CD4-positive, alpha-beta T cell treated with Interleukin-17A for 1 hour (primary cell): Measurements from ENCODE around the gene LAMP1.
"Not testable (repeated sequence)": the region's sequence is repeated elsewhere in the genome, so short reads cannot be mapped to it uniquely, and the experiment has no call there.

Source experiments
- DNase-seq: peaks from one replicate; pipeline ENCODE4 v3.0.0-alpha.2; 2020

The LAMP1 gene

GRCh38 chr13:113298043-113298945 lies 1.3 kb downstream of the LAMP1 start:
- DNase-seq, result no peak

- DNase-seq, result no peak
These were observed 2.9 kb downstream of the LAMP1 start for GRCh38 chr13:113299951-113300350.

- no peak for DNase-seq
These were observed 5.9 kb downstream of the LAMP1 start for GRCh38 chr13:113302986-113303385.

- no peak for DNase-seq
These were observed 7.1 kb downstream of the LAMP1 start for GRCh38 chr13:113304121-113304520.

- no peak for DNase-seq
These were observed 8.2 kb downstream of the LAMP1 start for GRCh38 chr13:113305208-113305607.

- DNase-seq, result no peak
These were observed 10.5 kb downstream of the LAMP1 start for GRCh38 chr13:113307491-113307890.

GRCh38 chr13:113309473-113309872 lies 12.4 kb downstream of the LAMP1 start:
- DNase-seq, result no peak

- DNase-seq, result not testable (repeated sequence)
These were observed 17.1 kb downstream of the LAMP1 start for GRCh38 chr13:113314112-113314511.

- DNase-seq, result not testable (repeated sequence)
These were observed 17.9 kb downstream of the LAMP1 start for GRCh38 chr13:113314895-113315470.

GRCh38 chr13:113315992-113316391 lies 19.0 kb downstream of the LAMP1 start:
- no peak for DNase-seq

GRCh38 chr13:113317031-113317430 lies 20.0 kb downstream of the LAMP1 start:
- no peak for DNase-seq

GRCh38 chr13:113318956-113319355 lies 21.9 kb downstream of the LAMP1 start:
- no peak for DNase-seq

GRCh38 chr13:113319371-113319770 lies 22.3 kb downstream of the LAMP1 start:
- DNase-seq, result no peak

GRCh38 chr13:113320226-113320875 lies 23.3 kb downstream of the LAMP1 start:
- no peak for DNase-seq

- no peak for DNase-seq
These were observed 24.5 kb downstream of the LAMP1 start for GRCh38 chr13:113321546-113321945.

- DNase-seq, result no peak
These were observed 25.0 kb downstream of the LAMP1 start for GRCh38 chr13:113322043-113322461.

GRCh38 chr13:113322890-113323651 lies 26.0 kb downstream of the LAMP1 start:
- DNase-seq, result no peak

- DNase-seq, result no peak
These were observed 26.8 kb downstream of the LAMP1 start for GRCh38 chr13:113323869-113324268.

- no peak for DNase-seq
These were observed 27.4 kb downstream of the LAMP1 start for GRCh38 chr13:113324398-113324797.

GRCh38 chr13:113325779-113326178 lies 28.7 kb downstream of the LAMP1 start:
- DNase-seq, result no peak

GRCh38 chr13:113327391-113327765 lies 30.3 kb downstream of the LAMP1 start:
- no peak for DNase-seq

GRCh38 chr13:113327766-113328471 lies 30.9 kb downstream of the LAMP1 start:
- DNase-seq, result no peak
